Lower leg skin (tissue), 4 donors: ENCODE measurements around the gene SLC9A7. TPM values are rescaled to one million over a fixed set of nuclear protein-coding genes. Genes with fewer than 3 reads are reported as not detected.

Experiments used
- DNase-seq, 2 donors: peaks; one replicate each; pipeline ENCODE4 v3.0.0-alpha.2; 2019; ENCODE audit warnings: low spot score in 2 of 2
- H3K4me3 ChIP-seq: fragments of 200-600 bp; sonication (generic); 2 replicates; pipeline ENCODE4 v1.5.1; 2017; ENCODE audit warnings: mild to moderate bottlenecking, low read depth; ENCODE audit not compliant: poor library complexity, severe bottlenecking
- CTCF ChIP-seq, 3 donors: fragments of 450-650 bp; IDR thresholded peaks; one replicate each; pipeline ENCODE4 v1.5.1; 2016; ENCODE audit warnings: antibody characterized with exemption in 3 of 3, mild to moderate bottlenecking in 3 of 3, moderate library complexity in 2 of 3
- POLR2A ChIP-seq, 2 donors: fragments of 450-650 bp; IDR thresholded peaks; one replicate each; pipeline ENCODE4 v1.6.1; 2016 to 2017; ENCODE audit warnings: antibody characterized with exemption in 2 of 2, mild to moderate bottlenecking in 1 of 2, moderate library complexity in 1 of 2
- WGBS, 2 donors: methylation state at CpG; one replicate each; pipeline ENCODE4 v1.1.5; 2018; 5-methylcytosine and 5-hydroxymethylcytosine counted together
- intact Hi-C: fragments of 100-400 bp; cut with DNase I; formaldehyde crosslinking; loops from one replicate; pipeline ENCODE4 v1.15.0; 2023; ENCODE audit warnings: low total_unique reads
- total RNA-seq, 4 donors: library from RNA; depleted of rRNA; stranded (reverse); fragments of >200 nt; gene quantifications; one replicate each; pipeline ENCODE4 v1.1.0, GENCODE V29; 2016

The SLC9A7 gene
- total RNA-seq, 4 donors from 2014 or later, result 3.6 to 10.0 (median 6.8) TPM

GRCh38 chrX:46744009-46744408 is 14.9 kb downstream of the SLC9A7 start:
- 62 to 78% methylated on average over 3 of the region's 3 CpGs for WGBS, 2 donors
- no peak for DNase-seq
- no peak for TF ChIP-seq CTCF (IDR thresholded peaks at IDR 0.05)
- TF ChIP-seq POLR2A (IDR thresholded peaks at IDR 0.05), result no peak
- H3K4me3 ChIP-seq, result no peak overlapping the region
- intact Hi-C loops, result no loop called here

- WGBS, 2 donors, result 50 to 64% methylated on average over 1 of the region's 1 CpG
- no peak overlapping the region for H3K4me3 ChIP-seq
- DNase-seq, result no peak
- no peak for TF ChIP-seq CTCF (IDR thresholded peaks at IDR 0.05)
- TF ChIP-seq POLR2A (IDR thresholded peaks at IDR 0.05), result no peak
- intact Hi-C loops, result no loop called here
Measured at GRCh38 chrX:46743046-46743445, 15.9 kb downstream of the SLC9A7 start.

- H3K4me3 ChIP-seq, result no peak overlapping the region
- intact Hi-C loops, result no loop called here
- no peak for DNase-seq
- no peak for TF ChIP-seq CTCF (IDR thresholded peaks at IDR 0.05)
- no peak for TF ChIP-seq POLR2A (IDR thresholded peaks at IDR 0.05)
- 31 to 44% methylated on average over 1 of the region's 1 CpG for WGBS, 2 donors
Measured at GRCh38 chrX:46739736-46740135, 19.2 kb downstream of the SLC9A7 start.

DNA sequence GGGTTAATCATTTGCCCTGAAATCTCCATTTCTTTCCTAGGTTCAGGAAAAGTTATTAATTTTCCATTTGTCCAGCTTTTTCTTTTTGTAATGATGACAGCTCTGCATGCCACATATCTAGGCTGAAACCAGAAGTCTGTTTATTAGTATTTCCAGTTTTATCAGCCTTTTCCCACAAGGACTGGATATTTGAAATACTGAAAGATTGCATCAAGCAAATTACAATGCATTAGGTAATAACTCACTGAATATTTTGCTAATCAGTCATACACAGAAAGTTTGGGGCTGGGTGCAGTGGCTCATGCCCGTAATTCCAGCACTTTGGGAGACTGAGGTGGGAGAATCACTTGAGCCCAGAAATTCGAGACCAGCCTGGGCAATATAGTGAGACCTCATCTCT is 21.5 kb downstream of the SLC9A7 start:
- DNase-seq, result no peak
- WGBS, 2 donors, result 46 to 71% methylated on average over 2 of the region's 2 CpGs
- TF ChIP-seq CTCF (IDR thresholded peaks at IDR 0.05) (no peak), POLR2A (IDR thresholded peaks at IDR 0.05) (no peak)
- H3K4me3 ChIP-seq, result no peak overlapping the region
- intact Hi-C loops, result no loop called here

DNA sequence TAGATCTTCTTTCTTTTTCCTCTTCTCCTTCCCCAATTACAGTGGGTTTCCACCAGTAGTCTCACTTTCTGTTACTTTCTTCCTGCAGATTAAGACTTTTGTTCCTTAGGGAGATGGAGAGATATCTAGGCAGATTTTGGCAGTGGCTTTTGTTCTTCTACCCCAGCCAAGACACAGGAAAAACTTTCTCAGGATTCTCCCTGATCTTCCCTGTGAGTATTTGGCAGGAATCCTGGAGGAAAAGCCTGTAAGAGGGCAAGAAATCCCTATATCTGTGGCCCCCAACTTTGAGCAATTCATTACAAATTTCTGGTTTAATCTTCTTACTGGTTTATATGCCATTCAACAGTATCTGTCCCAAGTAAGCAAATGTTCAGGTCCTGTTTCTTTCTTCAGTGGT is 21.9 kb downstream of the SLC9A7 start:
- intact Hi-C loops, result no loop called here
- H3K4me3 ChIP-seq, result no peak overlapping the region
- DNase-seq, result no peak
- TF ChIP-seq CTCF (IDR thresholded peaks at IDR 0.05) (no peak), POLR2A (IDR thresholded peaks at IDR 0.05) (no peak)

DNA sequence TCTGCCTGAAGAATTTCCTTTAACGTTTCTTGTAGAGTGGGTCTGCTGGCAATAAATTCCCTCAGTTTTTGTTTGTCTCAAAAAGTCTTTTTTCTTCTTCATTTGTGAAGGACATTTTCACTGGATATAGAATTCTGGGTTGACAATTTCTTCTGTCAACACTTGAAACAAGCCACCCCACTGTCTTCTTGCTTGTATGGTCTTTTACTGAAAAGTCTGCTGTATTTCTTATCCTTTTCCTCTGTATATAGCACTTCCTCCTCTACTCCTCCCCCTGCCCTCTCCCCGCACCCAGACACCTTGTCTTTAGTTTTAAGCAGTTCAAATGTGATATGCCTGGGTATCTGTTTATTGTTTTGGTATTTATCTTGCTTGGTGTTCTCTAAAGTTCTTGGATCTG is 23.3 kb downstream of the SLC9A7 start:
- WGBS, 2 donors, result 77 to 92% methylated on average over 2 of the region's 2 CpGs
- TF ChIP-seq POLR2A (IDR thresholded peaks at IDR 0.05), result no peak
- TF ChIP-seq CTCF (IDR thresholded peaks at IDR 0.05), result no peak
- H3K4me3 ChIP-seq, result no peak overlapping the region
- intact Hi-C loops, result no loop called here
- DNase-seq, result no peak
